Calu3 (cell line): ENCODE data around the gene LCN6. TPM values are rescaled to one million over a fixed set of nuclear protein-coding genes. Genes with fewer than 3 reads are reported as not detected.

ENCODE experiments used
- BruUV-seq: library from RNA; stranded (reverse); fragments of 400-500 nt; replicated peaks from 2 replicates; lab custom pipeline; 2021; lab: Mats Ljungman, UMichigan
- CTCF ChIA-PET: fragments of 300-600 bp; sonication (Branson Sonifier 250); formaldehyde crosslinking; loops from one replicate; lab custom pipeline; 2022; ENCODE audit warnings: antibody characterized with exemption; lab: Charles Lee
- DNase-seq: peaks from one replicate; pipeline ENCODE4 v3.0.0; 2022
- H3K27ac Mint-ChIP-seq: one replicate; pipeline ENCODE4 v1.8.0; 2022; ENCODE audit warnings: mixed read lengths; ENCODE audit not compliant: unreplicated experiment
- H3K27me3 Mint-ChIP-seq: one replicate; pipeline ENCODE4 v1.8.0; 2022; ENCODE audit warnings: mixed read lengths; ENCODE audit not compliant: unreplicated experiment
- H3K36me3 Mint-ChIP-seq: one replicate; pipeline ENCODE4 v1.8.0; 2022; ENCODE audit warnings: mild to moderate bottlenecking, moderate library complexity, mixed read lengths; ENCODE audit not compliant: insufficient read depth, unreplicated experiment
- H3K4me1 Mint-ChIP-seq: one replicate; pipeline ENCODE4 v1.8.0; 2022; ENCODE audit warnings: mild to moderate bottlenecking, low read depth, mixed read lengths; ENCODE audit not compliant: unreplicated experiment
- H3K4me3 Mint-ChIP-seq: one replicate; pipeline ENCODE4 v1.8.0; 2022; ENCODE audit warnings: mild to moderate bottlenecking, low read depth, moderate library complexity, mixed read lengths; ENCODE audit not compliant: unreplicated experiment
- H3K9me3 Mint-ChIP-seq: one replicate; pipeline ENCODE4 v1.8.0; 2022; ENCODE audit warnings: low read depth, mixed read lengths; ENCODE audit not compliant: unreplicated experiment
- intact Hi-C: fragments of 100-400 bp; cut with micrococcal nuclease; formaldehyde crosslinking; loops from one replicate; pipeline ENCODE4 v1.10.0; 2022; ENCODE audit not compliant: unreplicated experiment
- total RNA-seq: library from RNA; stranded (reverse); gene quantifications from 2 replicates; pipeline ENCODE4 v1.2.3, GENCODE V29; 2022
- TF ChIP-seq, protein P1 (sequence below): fragments of 200-600 bp; IDR thresholded peaks from one replicate; pipeline ENCODE4 v1.8.0; 2022; ENCODE audit warnings: antibody characterized with exemption; ENCODE audit not compliant: unreplicated experiment

LCN6 gene
- total RNA-seq, 1 experiment from 2014 or later = not detected

DNA sequence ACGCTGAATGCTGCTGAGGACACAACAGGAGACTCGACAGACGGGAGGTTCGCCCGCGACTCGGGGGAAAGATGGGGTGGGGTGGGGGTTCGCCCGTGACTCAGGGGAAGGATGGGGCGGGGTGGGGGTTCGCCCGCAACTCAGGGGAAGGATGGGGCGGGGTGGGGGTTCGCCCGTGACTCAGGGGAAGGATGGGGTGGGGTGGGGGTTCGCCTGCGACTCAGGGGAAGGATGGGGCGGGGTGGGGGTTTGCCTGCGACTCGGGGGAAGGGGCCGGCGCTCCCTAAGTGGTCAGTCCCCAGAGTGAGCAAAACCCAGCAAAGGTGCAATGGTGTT lies 2.2 kb downstream of the LCN6 start:
- DNase-seq = no peak
- CTCF ChIA-PET = interaction anchor here (0.7 kb wide), 1 partner anchor 19 kb away, joined by 4 read pairs; no protein-coding TSS in a partner anchor
- peaks cover 71% of the 10 kb centered on the region for H3K27me3 Mint-ChIP-seq
- no peak overlapping the region for H3K4me3 Mint-ChIP-seq
- no peaks in the 10 kb centered on the region for H3K9me3 Mint-ChIP-seq
- intact Hi-C loops = no loop called here
- H3K36me3 Mint-ChIP-seq = no peaks in the 10 kb centered on the region
- no peaks in the 10 kb centered on the region for H3K4me1 Mint-ChIP-seq
- no TSS peak for BruUV-seq
- H3K27ac Mint-ChIP-seq = no peak overlapping the region
- TF ChIP-seq, protein P1, sequence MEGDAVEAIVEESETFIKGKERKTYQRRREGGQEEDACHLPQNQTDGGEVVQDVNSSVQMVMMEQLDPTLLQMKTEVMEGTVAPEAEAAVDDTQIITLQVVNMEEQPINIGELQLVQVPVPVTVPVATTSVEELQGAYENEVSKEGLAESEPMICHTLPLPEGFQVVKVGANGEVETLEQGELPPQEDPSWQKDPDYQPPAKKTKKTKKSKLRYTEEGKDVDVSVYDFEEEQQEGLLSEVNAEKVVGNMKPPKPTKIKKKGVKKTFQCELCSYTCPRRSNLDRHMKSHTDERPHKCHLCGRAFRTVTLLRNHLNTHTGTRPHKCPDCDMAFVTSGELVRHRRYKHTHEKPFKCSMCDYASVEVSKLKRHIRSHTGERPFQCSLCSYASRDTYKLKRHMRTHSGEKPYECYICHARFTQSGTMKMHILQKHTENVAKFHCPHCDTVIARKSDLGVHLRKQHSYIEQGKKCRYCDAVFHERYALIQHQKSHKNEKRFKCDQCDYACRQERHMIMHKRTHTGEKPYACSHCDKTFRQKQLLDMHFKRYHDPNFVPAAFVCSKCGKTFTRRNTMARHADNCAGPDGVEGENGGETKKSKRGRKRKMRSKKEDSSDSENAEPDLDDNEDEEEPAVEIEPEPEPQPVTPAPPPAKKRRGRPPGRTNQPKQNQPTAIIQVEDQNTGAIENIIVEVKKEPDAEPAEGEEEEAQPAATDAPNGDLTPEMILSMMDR = no peak

DNA sequence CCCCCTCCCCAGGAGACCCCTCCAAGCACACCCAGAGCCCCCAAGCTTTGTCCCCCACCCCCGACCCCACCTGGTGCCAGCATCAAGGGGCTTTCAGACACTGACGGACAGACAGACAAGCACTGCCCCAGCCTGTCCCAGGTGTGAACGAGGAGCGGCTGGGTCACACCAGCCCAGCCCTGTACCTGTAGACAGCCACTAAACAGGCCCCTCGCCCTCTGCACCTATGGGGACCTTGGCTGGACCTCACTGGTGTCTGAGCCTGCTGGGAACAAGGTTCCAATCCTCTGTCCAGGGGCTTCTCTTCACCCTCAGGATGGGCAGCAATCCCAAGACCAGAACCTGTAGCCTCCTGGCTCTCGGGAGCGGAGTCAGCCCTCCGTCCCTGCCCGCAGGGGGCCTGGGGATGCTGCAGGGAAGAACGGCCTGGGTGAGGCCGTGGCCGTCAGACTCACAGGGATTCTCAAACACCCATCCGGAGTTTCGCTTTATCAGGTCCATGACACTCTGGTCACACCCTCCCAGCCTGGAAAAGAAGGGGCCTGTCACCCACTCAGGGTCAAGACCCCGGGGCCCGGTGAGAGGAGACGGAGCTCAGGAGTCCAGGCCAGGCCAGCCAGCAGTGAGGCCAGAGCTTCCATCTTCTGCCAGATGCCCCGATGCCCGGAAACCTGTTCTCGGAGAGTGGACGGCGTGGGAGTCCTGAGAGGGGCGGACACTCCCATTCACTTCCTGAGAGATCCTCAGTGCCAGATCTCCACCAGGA lies 2.8 kb downstream of the LCN6 start:
- Mint-ChIP-seq H3K4me3 (no peak overlapping the region), H3K4me1 (no peaks in the 10 kb centered on the region), H3K27me3 (peaks cover 71% of the 10 kb centered on the region), H3K27ac (no peak overlapping the region), H3K36me3 (no peaks in the 10 kb centered on the region), H3K9me3 (no peaks in the 10 kb centered on the region)
- no peak for DNase-seq
- TF ChIP-seq, protein P1 = no peak
- intact Hi-C loops = no loop called here
- BruUV-seq = no TSS peak
- CTCF ChIA-PET = interaction anchor here (0.7 kb wide), 1 partner anchor 18 kb away, joined by 4 read pairs; no protein-coding TSS in a partner anchor

DNA sequence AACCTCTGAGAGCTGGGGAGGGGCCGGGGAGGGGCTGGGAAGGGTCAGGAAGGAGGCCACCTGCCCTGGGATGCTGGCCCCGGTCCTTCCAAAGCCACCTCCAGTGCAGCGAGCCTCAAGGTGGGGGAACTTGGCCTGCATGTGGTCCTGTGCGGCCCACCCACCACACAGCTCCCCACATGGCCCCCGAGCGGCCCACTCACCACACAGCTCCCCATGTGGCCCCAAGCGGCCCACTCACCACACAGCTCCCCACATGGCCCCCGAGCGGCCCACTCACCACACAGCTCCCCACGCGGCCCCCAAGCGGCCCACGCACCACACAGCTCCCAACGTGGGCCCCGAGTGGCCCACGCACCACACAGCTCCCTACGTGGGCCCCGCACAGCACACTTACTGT lies 3.6 kb downstream of the LCN6 start:
- H3K4me1 Mint-ChIP-seq = no peaks in the 10 kb centered on the region
- H3K36me3 Mint-ChIP-seq = no peaks in the 10 kb centered on the region
- H3K27ac Mint-ChIP-seq = no peak overlapping the region
- BruUV-seq = no TSS peak
- H3K27me3 Mint-ChIP-seq = peaks cover 71% of the 10 kb centered on the region
- no peak overlapping the region for H3K4me3 Mint-ChIP-seq
- H3K9me3 Mint-ChIP-seq = no peaks in the 10 kb centered on the region
- DNase-seq = no peak
- CTCF ChIA-PET = no interaction called here
- TF ChIP-seq, protein P1 = no peak
- intact Hi-C loops = no loop called here

DNA sequence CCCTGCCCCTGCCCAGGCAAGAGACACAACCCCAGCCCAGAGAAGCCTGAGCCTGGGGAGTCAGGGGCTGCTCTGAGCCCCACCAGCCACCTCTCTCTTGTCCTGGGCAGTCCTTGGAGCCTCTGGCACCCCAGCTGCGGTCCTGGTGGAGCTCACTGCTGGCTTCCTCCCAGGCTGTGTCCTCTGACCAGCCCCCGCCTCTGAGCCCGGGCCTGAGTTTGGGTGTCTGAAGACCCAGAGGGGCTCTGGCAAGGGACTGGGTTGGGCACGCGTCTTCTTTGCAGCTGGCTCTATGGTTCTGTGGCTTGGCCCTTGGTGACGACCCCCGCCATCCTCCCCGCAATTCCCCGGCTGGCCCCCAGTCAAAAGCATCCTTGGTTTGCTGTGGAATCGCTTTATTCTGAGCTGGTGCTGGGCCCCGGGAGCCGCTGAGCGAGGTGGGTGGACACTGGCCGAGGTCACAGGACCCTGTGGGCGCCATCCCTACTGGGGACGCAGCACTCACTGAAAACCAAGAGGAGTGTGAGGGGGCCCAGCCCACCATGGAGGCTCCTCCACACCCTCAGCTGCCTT lies 4.6 kb downstream of the LCN6 start:
- TF ChIP-seq, protein P1 = no peak
- H3K27ac Mint-ChIP-seq = no peak overlapping the region
- no peaks in the 10 kb centered on the region for H3K36me3 Mint-ChIP-seq
- intact Hi-C loops = no loop called here
- CTCF ChIA-PET = no interaction called here
- no TSS peak for BruUV-seq
- H3K9me3 Mint-ChIP-seq = no peaks in the 10 kb centered on the region
- DNase-seq = no peak
- no peak overlapping the region for H3K4me3 Mint-ChIP-seq
- H3K4me1 Mint-ChIP-seq = no peaks in the 10 kb centered on the region
- H3K27me3 Mint-ChIP-seq = peaks cover 71% of the 10 kb centered on the region
